ENCODE results near the gene AHRR. TPM values are rescaled to one million over a fixed set of nuclear protein-coding genes. Genes with fewer than 3 reads are reported as not detected.
A peak's percentile ranks its signal among the peaks of the same experiment; 100 is the strongest.

AHRR gene
- total RNA-seq, 6 experiments from 2014 or later = 30.9 to 55.7 (median 51.9) TPM

GRCh38 chr5:371811-372555 is 50.5 kb downstream of the AHRR start:
- peaks cover 66% of the 10 kb centered on the region for H3K4me1 Mint-ChIP-seq (ENCODE audit: low read depth)

GRCh38 chr5:372556-372995 is 51.1 kb downstream of the AHRR start:
- peak overlapping the region; percentile 70 for H3K27ac Mint-ChIP-seq
- no peak for TF ChIP-seq CTCF (IDR thresholded peaks at IDR 0.05)

More at GRCh38 chr5:371811-372555, 50.5 kb downstream of the AHRR start:
- no peak for DNase-seq
- H3K4me3 Mint-ChIP-seq = no peak overlapping the region
- H3K27me3 Mint-ChIP-seq (ENCODE audit: insufficient read depth) = peaks cover 8% of the 10 kb centered on the region
- H3K9me3 Mint-ChIP-seq = no peaks in the 10 kb centered on the region
- H3K27ac Mint-ChIP-seq = peak overlapping the region; percentile 70
- H3K36me3 Mint-ChIP-seq (ENCODE audit: low read depth) = peaks cover 12% of the 10 kb centered on the region
- no peak for TF ChIP-seq CTCF (IDR thresholded peaks at IDR 0.05)

GRCh38 chr5:372996-373709 is 51.6 kb downstream of the AHRR start:
- H3K4me1 Mint-ChIP-seq (ENCODE audit: low read depth) = peaks cover 63% of the 10 kb centered on the region
- H3K9me3 Mint-ChIP-seq = no peaks in the 10 kb centered on the region
- no peak for TF ChIP-seq CTCF (IDR thresholded peaks at IDR 0.05)
- DNase-seq = no peak
- H3K27me3 Mint-ChIP-seq (ENCODE audit: insufficient read depth) = peaks cover 5% of the 10 kb centered on the region
- peak overlapping the region; percentile 70 for H3K27ac Mint-ChIP-seq
- H3K4me3 Mint-ChIP-seq = no peak overlapping the region
- peaks cover 11% of the 10 kb centered on the region for H3K36me3 Mint-ChIP-seq (ENCODE audit: low read depth)

More at GRCh38 chr5:372556-372995, 51.1 kb downstream of the AHRR start:
- no peaks in the 10 kb centered on the region for H3K9me3 Mint-ChIP-seq
- H3K36me3 Mint-ChIP-seq (ENCODE audit: low read depth) = peaks cover 8% of the 10 kb centered on the region; the same call in 1 of the 2 replicates
- peaks cover 8% of the 10 kb centered on the region for H3K27me3 Mint-ChIP-seq (ENCODE audit: insufficient read depth)
- H3K4me1 Mint-ChIP-seq (ENCODE audit: low read depth) = peaks cover 63% of the 10 kb centered on the region
- H3K4me3 Mint-ChIP-seq = no peak overlapping the region
- DNase-seq = no peak

GRCh38 chr5:373710-374602 is 52.4 kb downstream of the AHRR start:
- peak overlapping the region; percentile 90 for H3K27ac Mint-ChIP-seq
- H3K4me3 Mint-ChIP-seq = peak overlapping the region; percentile 68
- peak; percentile 43 for DNase-seq
- H3K27me3 Mint-ChIP-seq (ENCODE audit: insufficient read depth) = peaks cover 7% of the 10 kb centered on the region
- peaks cover 63% of the 10 kb centered on the region for H3K4me1 Mint-ChIP-seq (ENCODE audit: low read depth)
- peaks cover 19% of the 10 kb centered on the region for H3K36me3 Mint-ChIP-seq (ENCODE audit: low read depth)
- no peak for TF ChIP-seq CTCF (IDR thresholded peaks at IDR 0.05)
- no peaks in the 10 kb centered on the region for H3K9me3 Mint-ChIP-seq

GRCh38 chr5:374631-375335 is 53.3 kb downstream of the AHRR start:
- no peak for TF ChIP-seq CTCF (IDR thresholded peaks at IDR 0.05)
- Mint-ChIP-seq H3K36me3 (ENCODE audit: low read depth) (peaks cover 28% of the 10 kb centered on the region), H3K27me3 (ENCODE audit: insufficient read depth) (peaks cover 8% of the 10 kb centered on the region), H3K9me3 (no peaks in the 10 kb centered on the region), H3K4me3 (peak overlapping the region; percentile 68; the same call in 1 of the 2 replicates), H3K27ac (peak overlapping the region; percentile 90), H3K4me1 (ENCODE audit: low read depth) (peaks cover 63% of the 10 kb centered on the region)
- DNase-seq = no peak

All from HFFc6 (cell line).